ENCODE data around the gene SLIT3. TPM values are rescaled to one million over a fixed set of nuclear protein-coding genes. Genes with fewer than 3 reads are reported as not detected.
"Not testable (repeated sequence)": the region's sequence is repeated elsewhere in the genome, so short reads cannot be mapped to it uniquely, and the experiment has no call there.

The SLIT3 gene
- total RNA-seq, 4 donors from 2014 or later, result 10.8 to 30.8 (median 18.4) TPM

- H3K4me1 ChIP-seq, result peaks cover 28% of the 10 kb centered on the region
- TF ChIP-seq EP300 (IDR thresholded peaks at IDR 0.05) (no peak), POLR2AphosphoS5 (IDR thresholded peaks at IDR 0.05) (peak in 1 of 3 donors; percentile 61)
- peak in 1 of 2 donors; percentile 82 for DNase-seq (ENCODE audit: low spot score in 2 of 2)
- no peaks in the 10 kb centered on the region for H3K36me3 ChIP-seq
- H3K4me3 ChIP-seq, result no peak overlapping the region
- H3K27ac ChIP-seq, result no peak overlapping the region
- H3K27me3 ChIP-seq, result no peaks in the 10 kb centered on the region
- H3K9me3 ChIP-seq, result no peaks in the 10 kb centered on the region
- WGBS, result 55% methylated on average over 8 of the region's 8 CpGs
These were observed 154.8 kb downstream of the SLIT3 start for GRCh38 chr5:169146158-169146557.

- Histone ChIP-seq H3K27ac (peak overlapping the region; percentile 23), H3K4me3 (no peak overlapping the region), H3K9me3 (no peaks in the 10 kb centered on the region), H3K27me3 (no peaks in the 10 kb centered on the region), H3K4me1 (peaks cover 31% of the 10 kb centered on the region), H3K36me3 (no peaks in the 10 kb centered on the region)
- no peak for TF ChIP-seq POLR2AphosphoS5 (IDR thresholded peaks at IDR 0.05)
- TF ChIP-seq CTCF (IDR thresholded peaks at IDR 0.05), result no peak
- no peak for TF ChIP-seq POLR2A (IDR thresholded peaks at IDR 0.05)
- no peak for TF ChIP-seq EP300 (IDR thresholded peaks at IDR 0.05)
- 30% methylated on average over 3 of the region's 3 CpGs for WGBS
- DNase-seq (ENCODE audit: low spot score in 2 of 2), result no peak
These were observed 158.5 kb downstream of the SLIT3 start for GRCh38 chr5:169142264-169142970.

GRCh38 chr5:169140215-169140614 lies 160.7 kb downstream of the SLIT3 start:
- not testable (repeated sequence) for H3K9me3 ChIP-seq; DNase-seq (ENCODE audit: low spot score in 2 of 2); H3K27ac ChIP-seq; H3K36me3 ChIP-seq; H3K4me3 ChIP-seq; H3K27me3 ChIP-seq
- H3K4me1 ChIP-seq, result peaks cover 31% of the 10 kb centered on the region
- 79% methylated on average over 9 of the region's 9 CpGs for WGBS

- TF ChIP-seq EP300 (IDR thresholded peaks at IDR 0.05) (no peak), POLR2A (IDR thresholded peaks at IDR 0.05) (no peak), CTCF (IDR thresholded peaks at IDR 0.05) (no peak), POLR2AphosphoS5 (IDR thresholded peaks at IDR 0.05) (no peak)
- H3K4me3 ChIP-seq, result no peak overlapping the region
- H3K9me3 ChIP-seq, result no peaks in the 10 kb centered on the region
- WGBS, result 38% methylated on average over 6 of the region's 6 CpGs
- H3K27ac ChIP-seq, result peak overlapping the region; percentile 14
- no peaks in the 10 kb centered on the region for H3K36me3 ChIP-seq
- peaks cover 31% of the 10 kb centered on the region for H3K4me1 ChIP-seq
- no peaks in the 10 kb centered on the region for H3K27me3 ChIP-seq
- no peak for DNase-seq (ENCODE audit: low spot score in 2 of 2)
These were observed 161.4 kb downstream of the SLIT3 start for GRCh38 chr5:169139480-169140050.

- 47% methylated on average over 3 of the region's 3 CpGs for WGBS
- no peak for DNase-seq (ENCODE audit: low spot score in 2 of 2)
These were observed 167.4 kb downstream of the SLIT3 start for GRCh38 chr5:169133531-169133930.

More at GRCh38 chr5:169133531-169133930, 167.4 kb downstream of the SLIT3 start:
- Histone ChIP-seq H3K4me3 (no peak overlapping the region), H3K4me1 (peaks cover 15% of the 10 kb centered on the region), H3K36me3 (no peaks in the 10 kb centered on the region), H3K9me3 (no peaks in the 10 kb centered on the region), H3K27me3 (no peaks in the 10 kb centered on the region), H3K27ac (no peak overlapping the region)
- TF ChIP-seq CTCF (IDR thresholded peaks at IDR 0.05) (no peak), EP300 (IDR thresholded peaks at IDR 0.05) (no peak), POLR2AphosphoS5 (IDR thresholded peaks at IDR 0.05) (no peak), POLR2A (IDR thresholded peaks at IDR 0.05) (no peak)

Data from suprapubic skin (tissue), 4 donors.